ENCODE data around the gene SIGLEC5.

The SIGLEC5 gene

GRCh38 chr19:51589511-51589910 is 40.7 kb downstream of the SIGLEC5 start:
- no peak for DNase-seq (ENCODE audit: low read depth)

GRCh38 chr19:51587264-51588191 is 42.7 kb downstream of the SIGLEC5 start:
- no peak for DNase-seq (ENCODE audit: low read depth)

GRCh38 chr19:51586799-51587198 is 43.4 kb downstream of the SIGLEC5 start:
- DNase-seq (ENCODE audit: low read depth) = no peak

GRCh38 chr19:51586103-51586728 is 44.0 kb downstream of the SIGLEC5 start:
- DNase-seq (ENCODE audit: low read depth) = no peak

- no peak for DNase-seq (ENCODE audit: low read depth)
Observed at GRCh38 chr19:51576850-51577249, 53.4 kb downstream of the SIGLEC5 start.

- DNase-seq (ENCODE audit: low read depth) = no peak
Observed at GRCh38 chr19:51573331-51573730, 56.9 kb downstream of the SIGLEC5 start.

GRCh38 chr19:51572908-51573307 is 57.3 kb downstream of the SIGLEC5 start:
- DNase-seq (ENCODE audit: low read depth) = no peak

- DNase-seq (ENCODE audit: low read depth) = no peak
Observed at GRCh38 chr19:51572410-51572809, 57.8 kb downstream of the SIGLEC5 start.

- DNase-seq (ENCODE audit: low read depth) = no peak
Observed at GRCh38 chr19:51571599-51571998, 58.6 kb downstream of the SIGLEC5 start.

- peak; percentile 93 for DNase-seq (ENCODE audit: low read depth)
Observed at GRCh38 chr19:51570962-51571575, 59.1 kb downstream of the SIGLEC5 start, which contains the start of gene ZNF175. Gene ZNF175 (plus strand): TSS chr19:51571283. CDS start chr19:51573330, 2,047 bp downstream.

- DNase-seq (ENCODE audit: low read depth) = no peak
Observed at GRCh38 chr19:51568456-51568855, 61.7 kb downstream of the SIGLEC5 start.

- no peak for DNase-seq (ENCODE audit: low read depth)
Observed at GRCh38 chr19:51567583-51567982, 62.6 kb downstream of the SIGLEC5 start.

- DNase-seq (ENCODE audit: low read depth) = no peak
Observed at GRCh38 chr19:51566489-51567100, 63.6 kb downstream of the SIGLEC5 start.

GRCh38 chr19:51565583-51565982 is 64.6 kb downstream of the SIGLEC5 start:
- no peak for DNase-seq (ENCODE audit: low read depth)

GRCh38 chr19:51564791-51565190 is 65.4 kb downstream of the SIGLEC5 start:
- DNase-seq (ENCODE audit: low read depth) = no peak
